Activated CD4-positive, alpha-beta T cell treated with anti-CD3 and anti-CD28 coated beads, Interleukin-2, amount 50 U/mL, for 1 hour (primary cell): ENCODE results near the gene HYAL1.

Source experiments
- DNase-seq: peaks from one replicate; pipeline ENCODE4 v3.0.0-alpha.2; 2020

The HYAL1 gene, protein sequence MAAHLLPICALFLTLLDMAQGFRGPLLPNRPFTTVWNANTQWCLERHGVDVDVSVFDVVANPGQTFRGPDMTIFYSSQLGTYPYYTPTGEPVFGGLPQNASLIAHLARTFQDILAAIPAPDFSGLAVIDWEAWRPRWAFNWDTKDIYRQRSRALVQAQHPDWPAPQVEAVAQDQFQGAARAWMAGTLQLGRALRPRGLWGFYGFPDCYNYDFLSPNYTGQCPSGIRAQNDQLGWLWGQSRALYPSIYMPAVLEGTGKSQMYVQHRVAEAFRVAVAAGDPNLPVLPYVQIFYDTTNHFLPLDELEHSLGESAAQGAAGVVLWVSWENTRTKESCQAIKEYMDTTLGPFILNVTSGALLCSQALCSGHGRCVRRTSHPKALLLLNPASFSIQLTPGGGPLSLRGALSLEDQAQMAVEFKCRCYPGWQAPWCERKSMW

DNA sequence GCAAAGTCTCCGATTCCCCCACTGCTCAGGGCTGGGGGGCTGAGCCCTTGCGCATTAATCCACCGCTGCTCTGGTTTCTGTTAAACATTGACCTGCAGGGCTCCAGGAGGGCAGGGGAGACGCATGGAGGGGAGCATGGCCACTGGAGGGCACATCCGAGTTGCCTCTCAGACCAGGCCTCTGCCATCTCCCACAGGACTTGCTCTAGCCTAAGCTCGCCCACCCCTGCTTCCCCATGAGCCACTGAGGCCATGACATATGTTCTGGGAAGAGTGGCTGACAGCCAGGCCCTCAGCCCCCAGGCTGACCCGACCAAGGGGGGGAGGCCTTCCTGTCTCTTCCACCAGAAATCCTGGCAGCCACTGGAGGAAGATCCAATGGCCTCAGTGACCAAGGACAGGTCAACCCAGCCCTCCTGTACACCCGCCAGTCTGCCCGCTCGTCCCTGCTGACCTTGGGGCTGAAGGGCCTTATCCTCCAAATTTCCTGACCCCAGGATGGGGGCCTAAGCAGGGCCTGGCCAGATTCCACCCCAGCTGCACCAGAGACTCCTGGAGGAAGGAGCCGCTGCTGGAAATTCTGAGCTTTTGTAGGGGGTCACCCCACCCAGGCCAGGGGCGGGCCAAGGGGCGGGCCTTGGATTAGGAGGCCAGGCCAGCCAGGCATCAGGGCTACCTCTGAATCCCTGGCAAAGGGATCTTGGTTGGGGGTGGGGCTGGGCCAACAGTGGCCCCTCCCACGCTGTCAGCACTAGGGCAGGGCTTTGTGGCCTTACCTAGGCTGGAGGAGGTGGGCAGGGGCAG is at the start of gene HYAL1:
Gene HYAL1, minus strand, starts transcription at position 562 of the 803 bp plus-strand sequence. CDS start 618 bp downstream, outside the sequence.
- DNase-seq = no peak

DNA sequence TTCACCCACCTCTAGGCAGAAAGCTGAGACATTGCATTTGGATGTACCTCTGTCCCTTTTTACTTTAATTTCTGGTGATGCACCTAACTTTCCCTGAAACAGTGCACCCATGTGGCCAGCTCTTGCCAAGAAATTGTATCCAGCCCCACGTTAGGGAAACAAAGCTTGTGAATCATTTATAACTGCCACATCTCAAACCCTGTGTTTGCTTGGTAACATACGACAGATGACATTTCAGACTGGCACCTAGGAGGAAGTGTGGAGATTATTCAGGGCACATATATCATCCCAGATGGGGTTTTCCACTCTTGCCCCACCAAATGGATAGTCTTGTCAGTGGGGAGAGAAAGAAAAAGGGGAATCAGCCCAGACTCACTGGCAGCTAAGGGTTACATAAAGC is 49.4 kb upstream of the HYAL1 start:
- no peak for DNase-seq

DNA sequence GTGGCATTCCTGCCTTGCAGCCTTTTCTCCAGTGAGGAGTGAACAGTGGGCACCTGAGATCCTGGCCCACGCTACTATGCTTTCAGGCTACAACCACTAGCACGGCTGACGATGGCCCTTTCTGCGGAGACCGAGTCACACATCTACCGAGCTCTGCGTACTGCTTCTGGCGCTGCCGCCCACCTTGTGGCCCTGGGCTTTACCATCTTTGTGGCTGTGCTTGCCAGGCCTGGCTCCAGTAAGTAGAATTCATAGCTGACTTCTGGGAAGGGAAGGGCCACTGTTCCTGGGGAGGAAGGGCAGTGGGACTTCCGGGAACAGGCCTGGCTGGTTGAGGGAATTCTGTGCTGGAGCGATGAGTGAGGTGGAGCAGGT is 47.9 kb upstream of the HYAL1 start:
- no peak for DNase-seq

DNA sequence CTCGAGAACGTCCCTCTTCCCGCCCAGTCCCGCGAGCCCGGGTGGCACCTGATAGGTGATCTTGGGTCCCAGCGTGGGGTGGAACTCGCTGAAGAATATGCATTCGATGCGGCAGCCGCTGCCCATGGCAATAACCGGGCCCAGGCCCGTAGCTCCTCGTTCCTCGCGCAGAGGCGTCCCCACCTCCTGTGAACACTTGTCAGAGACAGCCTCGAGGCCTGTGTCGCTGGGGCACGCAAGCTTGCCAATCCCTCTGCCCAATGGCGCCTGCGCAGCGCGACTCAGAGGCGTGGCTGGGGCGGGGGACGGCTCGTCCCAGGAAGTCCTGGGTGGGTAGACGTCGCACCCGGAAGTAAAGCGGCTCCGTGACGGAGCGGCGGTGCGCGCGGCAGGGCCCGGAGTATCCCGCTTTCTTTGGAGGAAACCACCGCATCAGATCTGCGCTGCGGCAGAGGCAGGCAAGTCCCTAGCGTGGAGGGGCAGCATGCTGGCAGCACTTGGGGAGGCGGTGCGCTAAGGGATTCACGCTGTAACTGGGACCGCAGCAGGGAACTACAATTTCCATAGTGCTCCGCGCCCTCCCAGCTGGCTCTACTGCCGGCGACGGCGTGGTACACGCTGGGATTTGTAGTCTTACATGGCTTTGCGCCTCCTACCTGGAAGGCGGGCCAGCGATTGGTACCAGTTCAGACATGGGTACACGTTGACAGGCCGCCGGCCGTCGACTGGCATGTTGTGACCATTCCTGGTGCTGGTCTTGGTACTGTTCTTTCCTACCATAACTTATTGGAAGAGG is 47.4 kb upstream of the HYAL1 start, which contains the start of the genes CYB561D2 and NPRL2:
Gene CYB561D2, plus strand, starts transcription at position 336 of the 796 bp plus-strand sequence. CDS start 572 bp downstream, outside the sequence.
Gene NPRL2, minus strand, starts transcription at position 249 of the 796 bp plus-strand sequence. Its CDS starts 123 bp downstream, at position 126.
- DNase-seq = peak; percentile 99

GRCh38 chr3:50350213-50350526 is 46.8 kb upstream of the HYAL1 start:
- DNase-seq = no peak

DNA sequence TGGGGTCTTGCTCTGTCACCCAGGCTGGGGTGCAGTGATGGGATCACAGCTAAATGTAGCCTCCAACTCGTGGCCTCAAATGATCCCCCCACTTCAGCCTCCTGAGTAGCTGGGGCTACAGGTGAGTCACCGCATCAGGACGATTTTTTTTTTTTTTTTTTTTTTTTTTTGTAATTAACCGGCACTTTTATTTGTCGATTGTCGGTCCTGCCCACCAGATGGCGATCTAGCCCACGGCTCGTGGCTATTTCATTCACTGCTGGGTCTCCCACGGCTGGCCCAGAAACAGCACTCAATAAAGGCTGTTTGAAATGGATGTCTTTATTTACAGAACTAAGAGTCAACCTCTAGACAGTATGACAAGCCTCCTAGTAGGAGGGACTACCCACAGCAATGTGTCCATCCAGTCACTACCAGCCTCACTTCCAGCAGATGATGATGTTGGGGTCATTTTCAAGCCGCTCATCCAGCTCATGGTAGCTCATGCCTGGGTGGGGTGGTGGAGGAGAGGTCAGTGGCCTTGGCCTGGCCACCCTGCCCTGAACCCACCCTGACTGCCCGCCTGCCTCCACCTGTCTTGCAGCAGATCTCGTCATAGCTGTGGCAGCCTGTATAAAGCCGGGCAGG is 43.9 kb upstream of the HYAL1 start:
- DNase-seq = peak; percentile 73

GRCh38 chr3:50345586-50346234 is 42.3 kb upstream of the HYAL1 start, which contains the start of gene ZMYND10:
TSS of gene ZMYND10 (minus strand) at chr3:50345732. CDS start at chr3:50345579, 153 bp downstream.
- peak; percentile 74 for DNase-seq

DNA sequence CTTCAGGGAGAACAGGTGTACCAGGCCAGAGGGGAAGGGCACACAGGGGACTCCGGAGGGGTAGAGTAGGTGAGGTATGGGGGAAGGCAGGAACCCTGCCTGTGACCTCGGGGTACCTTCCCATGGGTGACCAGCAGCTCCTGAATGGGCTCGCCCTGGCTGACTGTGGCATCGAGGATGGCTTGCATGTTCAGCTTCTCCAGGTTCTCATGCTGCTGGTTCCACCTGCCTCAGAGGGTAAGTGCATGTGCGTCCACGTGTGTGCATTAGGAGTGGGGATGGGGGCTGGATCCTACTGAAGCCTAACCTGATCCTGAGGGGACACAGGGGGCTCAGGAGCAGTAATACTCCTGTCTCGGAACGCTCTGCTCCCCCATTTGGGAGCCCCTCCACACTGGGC is 41.6 kb upstream of the HYAL1 start:
- DNase-seq = no peak

DNA sequence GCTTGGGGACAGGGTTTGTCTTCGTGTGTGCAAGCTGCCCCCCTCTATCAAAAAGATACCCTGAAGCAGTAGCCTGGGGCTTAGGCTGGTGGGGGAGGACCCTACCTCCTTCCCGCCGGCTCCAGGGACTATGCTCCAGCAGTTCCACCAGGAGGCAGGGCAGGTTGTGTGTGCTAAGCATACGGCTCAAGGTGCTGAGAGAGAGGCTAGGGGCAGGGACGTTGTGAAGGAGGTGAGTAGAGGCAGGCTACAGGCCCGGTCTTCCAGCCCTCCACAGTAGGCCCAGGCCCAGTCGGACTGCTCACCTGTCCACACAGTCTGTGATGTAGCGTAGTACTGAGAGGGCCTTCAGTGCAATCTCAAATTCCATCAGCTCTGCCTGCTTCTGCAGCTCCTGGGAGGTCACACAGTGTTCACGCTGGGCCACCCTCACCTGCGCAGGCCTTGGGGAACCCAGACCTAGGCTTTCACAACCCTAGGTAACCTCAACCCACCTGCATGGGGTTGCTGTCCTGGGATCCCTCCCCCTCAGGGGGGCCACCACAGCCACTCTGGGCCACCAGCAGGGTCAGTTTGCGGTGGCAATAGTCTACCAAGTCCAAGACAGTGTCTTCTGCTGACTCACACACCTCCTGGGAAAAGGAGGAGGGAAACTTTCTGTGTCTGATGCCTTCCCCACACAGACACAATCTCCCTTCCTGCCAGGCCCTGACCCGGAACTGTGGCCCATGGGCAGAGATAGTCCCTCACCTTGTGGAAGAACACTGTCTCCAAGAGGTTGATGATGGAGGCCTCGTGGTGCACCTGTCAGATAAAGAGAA is 39.6 kb upstream of the HYAL1 start:
- no peak for DNase-seq

DNA sequence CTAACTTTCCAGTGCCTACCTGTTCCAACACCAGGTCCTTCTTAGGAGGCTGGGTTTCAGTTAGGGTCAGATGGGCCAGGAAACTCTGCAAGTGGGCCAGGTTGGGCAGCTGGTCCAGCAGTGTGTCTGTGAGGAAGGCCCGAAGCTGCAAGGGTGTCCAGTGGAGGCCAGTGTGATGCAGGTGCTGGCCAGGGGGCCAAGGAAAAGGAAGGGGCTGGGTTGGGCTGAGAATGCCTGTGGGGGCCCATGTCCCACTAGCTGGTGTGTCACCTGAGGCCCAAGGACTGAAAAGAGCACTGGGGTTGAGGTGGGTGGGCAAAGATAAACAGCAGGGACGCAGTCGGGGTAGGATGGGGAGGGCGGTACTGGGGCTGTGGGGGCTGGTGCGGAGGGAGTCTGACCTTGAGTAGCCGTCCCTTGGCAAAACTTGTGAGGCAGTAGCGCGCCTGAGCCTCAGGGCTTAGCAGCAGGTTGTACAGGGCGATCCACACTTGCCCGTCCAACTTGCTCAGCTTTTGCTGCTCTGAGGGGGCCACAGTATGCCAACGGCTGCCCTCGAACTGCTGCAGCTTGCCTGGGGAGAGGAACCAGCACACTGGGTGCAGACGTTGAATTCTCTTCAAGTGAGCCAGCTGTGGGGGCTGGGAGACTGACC is 38.7 kb upstream of the HYAL1 start:
- DNase-seq = no peak

DNA sequence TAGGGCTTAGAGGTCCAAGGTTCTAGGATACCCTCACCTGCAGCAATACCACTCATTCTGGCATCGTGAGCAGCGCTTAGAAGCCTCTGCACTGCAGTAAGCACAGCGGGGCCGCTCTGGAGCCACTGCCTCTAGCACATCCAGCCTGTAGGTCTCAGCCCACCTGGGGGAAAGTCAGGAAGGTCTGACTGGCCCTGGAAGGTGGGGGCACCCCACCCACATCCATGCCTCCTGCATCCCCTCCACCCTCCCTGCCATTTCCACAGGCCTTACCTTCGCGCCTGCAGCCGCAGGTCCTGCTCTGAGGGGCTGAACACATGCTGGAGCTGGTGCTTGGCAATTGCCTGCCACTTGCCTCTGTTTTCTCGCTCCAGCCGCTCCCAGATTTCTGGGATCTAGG is 38.2 kb upstream of the HYAL1 start:
- DNase-seq = no peak

DNA sequence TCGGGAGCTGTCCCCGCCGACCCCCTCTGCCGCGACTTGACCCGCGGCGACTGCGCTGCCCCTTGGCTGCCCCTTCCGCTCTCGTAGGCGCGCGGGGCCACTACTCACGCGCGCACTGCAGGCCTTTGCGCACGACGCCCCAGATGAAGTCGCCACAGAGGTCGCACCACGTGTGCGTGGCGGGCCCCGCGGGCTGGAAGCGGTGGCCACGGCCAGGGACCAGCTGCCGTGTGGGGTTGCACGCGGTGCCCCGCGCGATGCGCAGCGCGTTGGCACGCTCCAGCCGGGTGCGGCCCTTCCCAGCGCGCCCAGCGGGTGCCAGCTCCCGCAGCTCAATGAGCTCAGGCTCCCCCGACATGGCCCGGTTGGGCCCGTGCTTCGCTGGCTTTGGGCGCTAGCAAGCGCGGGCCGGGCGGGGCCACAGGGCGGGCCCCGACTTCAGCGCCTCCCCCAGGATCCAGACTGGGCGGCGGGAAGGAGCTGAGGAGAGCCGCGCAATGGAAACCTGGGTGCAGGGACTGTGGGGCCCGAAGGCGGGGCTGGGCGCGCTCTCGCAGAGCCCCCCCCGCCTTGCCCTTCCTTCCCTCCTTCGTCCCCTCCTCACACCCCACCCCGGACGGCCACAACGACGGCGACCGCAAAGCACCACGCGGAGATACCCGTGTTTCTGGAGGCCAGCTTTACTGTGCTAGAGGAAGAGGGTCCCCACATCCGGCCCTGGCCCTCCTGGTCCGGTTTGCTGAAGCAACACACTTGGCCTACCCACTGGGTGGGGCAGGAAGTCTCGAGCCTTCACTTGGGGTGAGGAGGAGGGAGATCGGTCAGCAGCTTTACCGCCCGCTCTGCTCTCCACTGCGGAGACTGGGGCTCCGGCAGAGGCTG is 37.3 kb upstream of the HYAL1 start, which contains the start of gene RASSF1:
Gene RASSF1, minus strand, starts transcription at position 389 of the 882 bp plus-strand sequence. Its CDS starts 31 bp downstream, at position 358.
- DNase-seq = peak; percentile 57

- DNase-seq = no peak
These were observed 36.7 kb upstream of the HYAL1 start for GRCh38 chr3:50340147-50340447.

DNA sequence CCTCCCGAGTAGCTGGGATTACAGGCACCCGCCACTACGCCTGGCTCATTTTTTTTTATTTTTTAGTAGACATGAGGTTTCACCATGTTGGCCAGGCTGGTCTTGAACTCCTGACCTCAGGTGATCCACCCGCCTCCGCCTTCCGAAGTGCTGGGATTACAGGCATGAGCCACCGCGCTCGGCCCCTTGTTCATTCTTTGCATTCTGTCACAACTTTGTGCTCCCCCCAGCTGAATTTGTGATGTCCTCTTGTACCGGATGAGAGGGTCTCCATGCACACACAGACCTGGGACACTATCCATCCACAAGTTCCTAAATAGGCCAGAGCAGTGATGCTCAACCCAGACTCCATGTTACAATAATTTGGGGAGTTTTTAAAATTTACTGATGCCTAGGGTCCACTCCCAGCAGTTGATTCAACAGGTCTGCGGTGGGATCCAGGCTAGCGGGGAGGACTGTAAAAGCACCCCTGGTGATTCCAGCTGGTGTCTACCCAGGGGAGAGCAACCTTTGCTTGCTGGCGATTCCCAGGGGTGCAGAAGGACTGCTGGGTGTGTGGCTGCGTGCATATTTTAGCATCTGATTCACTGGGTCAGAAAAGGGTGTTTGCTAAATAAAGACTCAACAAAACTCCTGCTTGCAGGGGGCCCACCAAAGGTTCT is 36.2 kb upstream of the HYAL1 start:
- DNase-seq = no peak

DNA sequence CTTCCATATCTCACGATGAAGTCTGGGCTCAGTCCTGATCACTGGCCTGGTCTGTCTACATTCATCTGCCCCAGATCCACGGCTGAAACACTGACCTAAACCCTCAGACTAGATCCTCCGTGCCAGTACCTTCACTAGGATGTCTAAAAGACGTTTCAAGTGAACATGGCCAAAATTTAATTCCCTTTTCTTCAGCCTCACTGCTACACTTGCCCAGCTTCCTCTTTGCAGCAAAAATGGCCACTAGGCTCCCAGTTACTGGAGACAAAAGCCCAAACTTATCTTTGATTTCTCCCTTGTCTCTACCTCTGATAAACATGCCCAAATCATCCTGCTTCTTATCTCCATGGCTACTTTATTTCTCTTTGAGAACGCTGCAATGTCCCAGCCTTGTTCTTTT is 35.6 kb upstream of the HYAL1 start:
- DNase-seq = no peak

DNA sequence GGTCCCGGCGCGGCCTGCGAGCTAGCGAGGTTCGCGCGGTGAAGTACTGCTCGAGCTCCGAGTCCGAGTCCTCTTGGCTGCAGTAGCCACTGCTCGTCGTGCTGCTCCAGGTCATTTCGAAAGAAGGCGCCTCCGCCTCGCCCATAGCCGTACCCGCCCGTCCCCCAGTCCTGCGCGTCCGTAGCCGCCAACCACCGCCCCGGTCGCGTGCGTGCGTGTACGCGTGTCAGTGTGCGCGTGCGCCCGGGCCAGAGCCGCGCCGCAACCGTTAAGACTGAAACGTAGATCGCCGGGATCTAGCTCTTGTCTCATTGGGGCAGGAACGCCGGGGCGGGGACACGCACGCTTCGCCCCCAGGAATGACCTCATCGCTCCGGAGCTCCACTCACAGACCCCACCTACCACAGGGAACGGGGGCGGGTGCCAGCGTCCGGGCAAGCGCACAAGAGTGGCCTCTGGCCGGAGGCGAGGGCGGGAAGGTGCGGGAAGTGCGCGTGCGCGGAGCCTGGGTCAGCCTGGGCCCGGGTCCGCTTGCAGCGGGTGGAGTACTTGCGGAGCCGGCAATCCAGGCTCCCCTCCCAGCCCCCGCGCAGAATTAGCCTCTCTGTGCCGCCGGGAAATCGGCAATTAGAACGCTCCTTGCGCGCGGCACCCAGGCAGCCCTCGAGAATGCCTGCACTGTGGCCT is 33.9 kb upstream of the HYAL1 start:
- peak; percentile 89 for DNase-seq

DNA sequence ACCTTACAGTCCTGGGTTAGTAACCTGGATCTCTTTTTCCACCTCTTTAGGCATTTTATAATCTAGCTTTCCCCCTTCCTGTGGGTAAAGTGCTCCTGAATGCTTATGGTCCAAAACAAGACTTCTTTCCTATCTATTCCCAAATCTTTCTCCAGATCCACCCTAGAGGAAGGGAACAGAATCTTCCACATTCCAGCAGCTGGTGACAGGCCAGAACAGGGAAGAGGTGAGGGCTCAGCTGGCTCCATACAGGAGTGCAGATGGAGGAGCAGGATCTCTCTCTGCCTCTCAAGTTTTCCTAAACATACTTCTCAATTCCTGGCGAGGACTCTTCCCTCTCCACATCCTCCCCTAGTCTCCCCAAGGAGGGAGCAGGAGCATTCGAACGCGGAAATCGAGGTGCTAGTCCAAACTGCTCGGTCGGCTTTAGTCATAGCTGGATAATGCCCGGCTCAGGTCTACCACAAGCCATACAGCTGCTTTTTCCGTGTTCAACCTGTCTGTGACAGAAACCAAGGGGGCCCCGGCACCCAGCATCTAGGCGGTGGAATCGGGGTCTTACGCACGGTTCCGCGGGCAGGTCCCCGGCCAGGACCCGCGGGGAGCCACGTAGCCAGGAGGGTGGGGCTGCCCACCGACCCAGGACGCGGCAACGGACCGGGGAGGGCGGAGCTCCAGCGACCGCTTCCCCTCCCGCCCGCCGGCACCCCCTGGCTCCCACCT is 33.2 kb upstream of the HYAL1 start:
- peak; percentile 56 for DNase-seq
